Activated CD8-positive, alpha-beta memory T cell treated with anti-CD3 and anti-CD28 coated beads, Interleukin-2, amount 50 U/mL, for 4 hours (primary cell): ENCODE measurements around the gene KCNK10.
"Not testable (repeated sequence)": the region's sequence is repeated elsewhere in the genome, so short reads cannot be mapped to it uniquely, and the experiment has no call there.

Experiments used
- DNase-seq: peaks from one replicate; pipeline ENCODE4 v3.0.0-alpha.2; 2020

The KCNK10 gene

GRCh38 chr14:88264116-88264515 lies 59.0 kb downstream of the KCNK10 start:
- no peak for DNase-seq

DNA sequence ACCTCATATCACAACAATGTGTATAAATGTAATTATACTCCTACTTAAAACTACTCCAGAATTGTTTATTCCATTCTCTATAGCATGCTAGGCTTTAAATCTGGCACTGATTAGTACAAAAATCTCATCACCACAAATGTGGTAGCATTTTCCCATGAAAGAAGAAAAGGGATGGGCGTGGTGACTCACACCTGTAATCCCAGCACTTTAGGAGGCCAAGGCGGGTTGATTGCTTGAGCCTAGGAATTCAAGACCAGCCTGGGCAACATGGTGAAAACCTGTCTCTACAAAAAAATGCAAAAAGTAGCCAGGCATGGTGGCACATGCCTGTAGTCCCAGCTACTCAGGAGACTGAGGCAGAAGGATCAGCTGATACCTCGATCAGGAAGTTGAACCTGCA lies 61.8 kb downstream of the KCNK10 start:
- DNase-seq: not testable (repeated sequence)

GRCh38 chr14:88258021-88258420 lies 65.0 kb downstream of the KCNK10 start:
- no peak for DNase-seq

DNA sequence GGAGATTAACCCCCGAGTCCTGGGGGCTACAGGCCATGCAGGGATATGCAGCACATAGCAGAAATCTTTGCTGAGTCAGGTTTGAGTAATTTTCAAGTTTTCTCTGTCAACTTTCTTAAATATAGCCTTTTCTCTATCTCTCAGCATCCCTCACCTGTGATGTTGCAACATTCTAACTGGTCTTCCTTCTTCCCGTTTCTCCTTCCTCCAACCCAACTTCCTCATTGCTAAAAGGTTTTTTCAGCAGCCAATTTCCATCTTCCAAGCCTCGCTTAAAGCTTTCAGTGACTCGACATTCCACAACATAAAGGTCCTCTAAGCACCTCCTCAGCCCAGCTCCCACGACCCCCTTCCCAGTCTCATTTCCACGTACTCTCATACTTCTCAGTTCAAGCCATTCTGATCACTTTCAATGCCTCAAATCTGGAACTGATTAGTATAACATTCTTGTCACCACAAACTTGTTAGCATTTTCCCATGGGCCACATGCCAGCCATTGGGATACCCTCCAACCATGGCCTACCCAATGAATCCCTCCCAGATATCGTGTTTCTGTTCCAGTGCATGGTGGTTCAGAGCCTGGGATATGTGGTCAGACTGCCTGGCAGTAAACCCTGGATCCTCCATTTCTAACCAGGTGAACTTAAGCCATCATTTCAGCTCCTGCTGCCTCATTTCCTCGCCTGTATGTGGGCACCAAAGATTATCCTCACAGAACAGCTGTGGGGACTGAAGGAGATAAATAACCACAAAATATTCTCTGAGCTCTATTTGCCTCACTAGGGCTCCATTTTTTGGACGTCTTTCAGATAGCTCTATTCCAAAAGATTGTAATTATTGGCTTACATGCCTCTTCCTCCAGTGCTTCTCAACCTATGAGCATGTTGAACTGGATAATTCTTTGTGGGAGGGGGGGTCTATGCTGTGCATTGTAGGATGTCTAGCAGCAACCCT lies 65.8 kb downstream of the KCNK10 start:
- no peak for DNase-seq

GRCh38 chr14:88255798-88256197 lies 67.3 kb downstream of the KCNK10 start:
- no peak for DNase-seq

GRCh38 chr14:88255196-88255595 lies 67.9 kb downstream of the KCNK10 start:
- no peak for DNase-seq

- no peak for DNase-seq
Measured at GRCh38 chr14:88252498-88252897, 70.6 kb downstream of the KCNK10 start.

GRCh38 chr14:88251650-88252049 lies 71.4 kb downstream of the KCNK10 start:
- no peak for DNase-seq

DNA sequence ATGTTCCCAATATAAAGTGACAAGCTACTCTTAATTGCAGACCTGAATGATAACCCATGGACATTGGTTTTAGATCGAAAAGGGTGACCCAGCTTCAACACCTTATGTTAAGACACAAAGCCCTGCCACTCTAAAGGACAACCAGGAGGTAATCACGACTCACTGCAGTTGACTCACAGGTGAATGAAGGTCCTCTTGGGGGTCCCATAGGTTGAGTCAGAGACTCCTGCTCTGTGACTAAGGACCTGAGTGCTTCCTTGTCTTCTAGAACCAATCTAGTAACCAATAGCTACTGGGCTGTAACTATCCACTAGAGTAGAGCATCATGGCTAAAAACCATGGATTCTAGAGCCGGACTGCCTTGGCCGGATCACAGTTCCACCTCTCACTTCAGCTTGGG lies 73.8 kb downstream of the KCNK10 start:
- DNase-seq: no peak

GRCh38 chr14:88248606-88249005 lies 74.5 kb downstream of the KCNK10 start:
- no peak for DNase-seq

GRCh38 chr14:88247228-88247627 lies 75.8 kb downstream of the KCNK10 start:
- DNase-seq: no peak

- DNase-seq: no peak
Measured at GRCh38 chr14:88245321-88245720, 77.7 kb downstream of the KCNK10 start.

GRCh38 chr14:88243946-88244345 lies 79.1 kb downstream of the KCNK10 start:
- DNase-seq: no peak

- DNase-seq: no peak
Measured at GRCh38 chr14:88242446-88242845, 80.6 kb downstream of the KCNK10 start.

GRCh38 chr14:88241810-88242209 lies 81.3 kb downstream of the KCNK10 start:
- no peak for DNase-seq

GRCh38 chr14:88234442-88234841 lies 88.6 kb downstream of the KCNK10 start:
- DNase-seq: no peak

DNA sequence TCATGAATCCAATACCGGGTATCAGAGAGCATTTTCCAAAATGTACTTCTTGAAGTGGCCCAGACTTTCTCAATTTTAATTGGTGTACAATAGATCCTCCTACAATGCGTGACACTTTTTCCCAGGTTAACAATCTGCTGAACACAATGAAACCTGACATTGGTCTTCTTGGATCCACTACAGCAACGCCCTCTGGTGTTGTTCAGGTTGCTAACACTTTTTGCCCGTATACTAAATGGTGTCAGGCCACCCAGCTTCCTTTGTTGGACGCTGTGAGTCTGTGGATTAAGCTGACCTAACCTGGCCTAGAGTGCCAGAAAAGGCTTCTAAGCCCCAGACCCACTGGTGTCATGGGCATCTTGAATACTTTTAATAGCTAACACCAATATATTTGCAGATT lies 89.2 kb downstream of the KCNK10 start:
- DNase-seq: no peak

DNA sequence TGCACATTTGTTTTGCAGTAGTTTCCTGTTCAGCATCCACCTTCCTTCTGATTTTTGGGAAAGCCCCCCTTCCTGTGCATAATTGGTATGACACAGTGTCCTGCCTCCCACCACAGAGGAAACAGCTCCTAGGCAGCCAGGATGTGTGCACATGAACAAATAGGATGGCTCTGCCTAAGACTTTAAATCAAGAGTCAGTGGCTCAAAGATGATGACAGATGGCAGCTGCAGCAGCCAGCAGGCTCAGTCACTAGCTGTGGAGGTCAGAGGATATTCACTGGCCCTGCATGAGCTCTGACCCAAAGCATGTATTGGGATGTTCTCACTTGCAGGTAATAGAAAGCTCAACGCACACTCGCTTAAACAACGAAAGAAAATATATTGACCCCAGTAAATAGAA lies 90.3 kb downstream of the KCNK10 start:
- no peak for DNase-seq

DNA sequence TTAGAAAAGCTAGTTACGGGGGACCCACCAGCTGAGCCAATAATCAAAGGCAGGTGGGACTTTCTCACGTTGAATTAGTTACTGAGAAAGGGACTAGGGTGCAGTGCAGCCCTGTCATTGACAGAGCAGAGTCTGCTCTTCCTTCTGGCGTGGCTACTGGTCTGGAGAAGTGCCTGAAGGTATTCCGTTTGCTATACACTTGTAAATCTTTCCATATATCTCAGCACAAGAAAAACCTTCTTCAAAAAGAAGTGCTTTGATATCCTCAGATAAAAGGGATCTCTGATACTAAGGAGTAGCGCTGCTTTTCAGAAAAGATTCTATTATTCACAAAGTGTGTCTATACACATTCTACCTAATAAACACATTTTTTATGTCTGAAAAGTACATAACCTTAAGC lies 91.5 kb downstream of the KCNK10 start:
- no peak for DNase-seq

DNA sequence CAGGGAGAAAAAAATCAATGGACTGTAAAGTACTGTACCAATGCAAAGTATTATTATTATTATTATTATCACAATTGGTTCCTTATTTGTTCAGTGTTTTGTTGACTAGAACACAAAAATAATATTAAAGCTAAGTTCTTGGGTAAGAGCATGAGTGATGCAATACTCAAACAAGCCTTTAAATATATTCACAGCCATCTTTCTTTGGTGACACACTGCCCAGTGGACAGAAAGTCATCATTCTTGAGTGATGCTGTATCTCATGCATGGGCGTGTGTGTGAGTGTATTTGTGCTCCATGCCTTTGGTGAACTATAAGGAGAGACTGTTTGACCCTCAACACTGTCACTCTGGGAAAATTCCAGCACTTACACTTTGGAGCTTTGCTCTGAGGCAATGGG lies 93.6 kb downstream of the KCNK10 start:
- no peak for DNase-seq

DNA sequence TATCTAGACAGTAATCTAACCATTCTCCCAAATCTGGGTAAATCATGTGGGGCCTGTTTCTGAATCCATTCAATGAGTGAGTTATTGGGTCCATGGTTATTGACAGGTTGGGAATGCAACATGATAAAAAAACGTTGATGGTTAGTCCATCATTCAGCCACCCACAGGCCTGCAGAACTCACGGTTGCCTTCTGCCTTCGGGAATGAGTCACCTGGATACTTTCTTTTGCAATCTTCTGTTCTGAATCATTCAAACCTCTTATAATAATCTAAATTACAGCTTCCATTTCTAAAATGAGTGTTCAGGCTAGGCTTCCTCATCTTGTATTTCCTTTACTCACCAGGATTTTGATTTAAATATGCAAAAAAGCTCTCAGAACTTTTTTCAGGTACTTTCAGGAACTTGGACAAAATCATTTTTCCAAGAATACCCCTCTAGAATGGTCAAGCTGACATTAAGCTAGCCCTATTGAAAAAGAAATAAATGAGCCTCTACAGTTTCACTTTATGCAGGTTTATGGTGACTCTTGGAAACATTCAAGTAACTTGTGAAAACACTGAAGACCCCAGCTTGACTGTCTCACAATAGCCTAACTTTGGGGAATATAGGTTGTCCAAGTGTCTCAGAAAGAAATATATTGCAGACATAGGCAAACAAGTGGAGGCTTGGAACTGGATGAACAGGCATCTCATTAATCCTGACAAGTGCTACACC lies 94.4 kb downstream of the KCNK10 start:
- DNase-seq: no peak

- no peak for DNase-seq
Measured at GRCh38 chr14:88227693-88228092, 95.4 kb downstream of the KCNK10 start.

- DNase-seq: no peak
Measured at GRCh38 chr14:88225721-88226120, 97.3 kb downstream of the KCNK10 start.
